CD4-positive, alpha-beta T cell treated with Interleukin-21 for 1 hour (primary cell): Measurements from ENCODE around the gene PPP1R1C.

Source experiments
- DNase-seq: peaks from one replicate; pipeline ENCODE4 v3.0.0-alpha.2; 2020

Gene PPP1R1C

GRCh38 chr2:182064019-182064778 is 78.5 kb downstream of the PPP1R1C start:
- no peak for DNase-seq

DNA sequence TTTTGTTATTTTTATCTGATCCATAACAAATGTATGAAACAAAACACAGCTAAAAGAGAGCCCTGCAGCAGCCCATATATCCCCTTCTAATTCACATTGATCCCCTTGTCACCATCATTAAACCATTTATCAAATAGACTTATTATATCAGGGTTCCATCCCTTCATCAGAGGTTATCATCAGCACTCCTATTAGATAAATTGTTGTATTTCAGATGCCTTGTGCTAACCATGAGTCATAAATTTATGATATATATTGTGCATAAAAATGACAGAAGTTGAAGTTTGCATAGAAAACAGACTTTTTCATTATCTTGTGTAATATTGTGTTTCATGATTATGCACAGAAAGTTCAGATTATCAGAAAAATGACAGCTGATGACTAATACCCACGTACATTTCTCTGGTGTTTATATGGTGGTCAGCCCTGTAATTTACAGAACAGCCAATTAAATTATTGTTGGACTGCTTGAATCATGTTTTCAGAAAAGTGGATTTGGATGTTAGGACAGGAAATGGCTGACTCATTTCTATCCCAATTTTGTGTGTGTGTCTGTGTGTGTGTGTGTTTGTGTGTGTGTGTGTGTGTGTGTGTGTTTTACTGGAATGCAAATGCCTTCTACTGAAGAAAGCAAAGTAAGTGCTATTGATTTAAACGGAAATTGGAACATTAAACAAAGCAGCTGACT is 80.9 kb downstream of the PPP1R1C start:
- DNase-seq = no peak

DNA sequence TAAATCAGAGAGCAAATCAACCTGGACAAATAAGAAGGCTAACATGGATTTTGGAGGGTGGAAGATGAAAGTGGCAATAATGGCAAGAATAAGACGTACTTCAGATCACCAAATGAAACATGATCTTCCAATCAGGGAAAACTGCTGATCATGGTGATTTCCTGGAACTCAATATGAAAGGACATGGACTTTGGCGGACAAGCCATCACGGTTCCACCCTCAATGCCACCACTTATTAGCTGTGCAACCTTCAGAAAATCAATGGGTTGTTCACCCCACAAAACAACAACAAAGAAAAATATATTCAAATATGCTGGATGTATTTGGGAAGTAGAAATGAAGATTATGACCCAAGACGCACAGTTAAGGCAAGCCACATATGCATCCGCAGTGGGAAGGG is 81.7 kb downstream of the PPP1R1C start:
- no peak for DNase-seq

DNA sequence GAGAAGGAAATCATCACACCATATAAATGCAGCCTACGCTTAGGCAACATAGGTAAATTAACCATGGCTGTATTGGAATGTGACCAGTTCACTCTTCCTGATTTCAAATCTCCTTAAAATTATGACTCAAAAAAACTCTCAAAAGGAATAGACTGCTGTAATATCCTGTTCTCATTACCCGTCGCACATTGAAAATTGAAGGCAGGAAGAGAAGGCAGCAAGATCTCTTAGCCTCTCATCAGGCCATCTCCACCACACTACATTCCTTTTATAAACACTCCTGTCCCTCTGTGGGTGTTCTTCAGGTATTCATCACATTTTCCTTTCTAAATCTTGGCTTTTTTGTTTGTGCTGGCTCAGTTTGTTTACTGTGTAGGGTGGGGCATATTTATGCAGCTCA is 83.2 kb downstream of the PPP1R1C start:
- no peak for DNase-seq

DNA sequence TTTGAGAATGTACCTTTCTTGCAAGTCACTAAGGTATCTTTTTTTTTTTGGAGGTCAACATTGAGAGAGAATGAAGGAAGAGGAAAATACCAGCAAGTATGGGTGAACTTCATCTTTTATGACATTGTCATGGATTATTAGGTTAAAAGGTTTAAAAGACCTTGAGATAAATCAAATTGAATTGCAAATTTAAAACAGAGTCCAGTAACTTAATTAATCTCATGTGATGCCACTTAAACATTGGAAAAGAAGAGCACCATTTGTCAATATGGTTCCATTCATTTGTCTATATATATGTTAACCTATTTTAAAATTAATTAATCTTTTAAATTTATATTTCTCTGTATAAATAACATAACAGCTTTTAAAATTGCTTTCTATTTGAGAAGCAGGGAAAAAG is 83.8 kb downstream of the PPP1R1C start:
- no peak for DNase-seq

DNA sequence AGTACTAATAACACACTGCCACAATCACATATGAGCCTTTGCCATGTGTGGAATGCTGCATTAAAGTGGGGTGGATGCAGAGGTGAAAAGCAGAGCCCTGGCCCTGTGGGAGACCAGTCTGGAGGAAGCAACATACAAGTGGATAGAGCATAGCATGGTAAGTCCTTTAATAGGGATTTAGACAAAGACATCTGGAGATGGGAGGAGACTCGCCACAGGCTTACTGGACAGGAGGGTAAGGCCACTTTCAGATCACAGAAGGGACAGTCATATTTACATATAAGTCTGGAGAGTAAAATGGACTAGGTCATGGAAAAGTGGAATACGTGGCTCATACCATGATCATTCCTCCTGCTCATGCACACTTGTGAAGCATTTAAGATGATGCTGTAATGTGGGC is 84.3 kb downstream of the PPP1R1C start:
- DNase-seq = no peak

DNA sequence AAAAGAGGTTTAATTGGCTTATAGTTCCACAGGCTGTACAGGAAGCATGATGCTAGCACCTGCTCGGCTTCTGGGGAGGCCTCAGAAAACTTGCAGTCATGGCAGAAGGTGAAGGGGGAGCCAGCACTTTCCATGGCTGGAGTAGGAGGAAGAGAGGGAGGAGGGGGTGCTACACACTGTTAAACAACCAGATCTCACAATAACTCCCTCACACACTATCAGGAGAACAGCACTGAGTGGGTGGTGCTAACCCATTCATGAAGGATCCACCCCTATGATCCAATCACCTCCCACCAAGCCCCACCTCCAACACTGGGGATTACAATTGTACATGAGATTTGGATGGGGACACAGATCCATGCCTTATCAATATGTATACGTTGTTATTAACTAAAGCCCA is 85.1 kb downstream of the PPP1R1C start:
- no peak for DNase-seq

DNA sequence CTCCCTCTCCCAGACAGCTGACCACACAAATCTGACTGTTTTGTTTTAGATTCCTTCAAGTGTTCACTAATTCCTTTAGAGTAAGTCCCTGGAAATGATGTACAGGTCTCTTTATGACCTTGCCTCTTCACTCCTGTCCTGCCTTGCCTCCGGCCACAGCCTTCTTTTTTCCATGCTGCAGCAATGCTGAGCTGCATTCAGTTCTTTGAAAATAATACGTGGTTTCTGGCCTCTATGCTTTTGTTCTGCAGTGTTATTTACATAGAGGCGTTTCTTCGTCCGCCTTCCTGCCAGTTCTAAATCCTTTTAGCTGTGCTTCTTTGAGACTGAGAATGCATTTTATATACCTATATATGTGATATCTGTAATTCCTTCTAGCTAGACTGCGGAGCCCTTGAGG is 87.2 kb downstream of the PPP1R1C start:
- no peak for DNase-seq

- DNase-seq = no peak
Measured at GRCh38 chr2:182073613-182074012, 88.0 kb downstream of the PPP1R1C start.

DNA sequence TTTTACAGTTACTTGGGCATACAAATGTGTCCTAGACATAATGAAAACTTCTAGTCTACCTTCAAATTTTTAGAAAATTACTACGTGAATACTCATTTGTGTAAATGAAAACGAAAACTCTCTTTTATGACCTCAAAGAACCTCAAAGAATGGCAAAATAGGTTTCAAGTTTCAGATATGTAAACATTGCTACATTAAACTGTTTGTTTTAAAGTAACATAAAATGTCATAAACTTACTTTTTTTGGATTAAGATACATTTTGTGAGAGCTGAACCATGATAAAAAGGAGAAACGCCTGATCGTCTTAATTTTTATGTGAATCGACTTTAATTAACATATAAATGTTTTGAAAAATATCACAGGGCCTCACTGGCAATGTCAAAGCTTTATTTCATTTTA is 91.4 kb downstream of the PPP1R1C start:
- DNase-seq = no peak

- DNase-seq = peak; percentile 16
Measured at GRCh38 chr2:182077448-182078142, 91.9 kb downstream of the PPP1R1C start.

- no peak for DNase-seq
Measured at GRCh38 chr2:182078988-182079602, 93.4 kb downstream of the PPP1R1C start.

DNA sequence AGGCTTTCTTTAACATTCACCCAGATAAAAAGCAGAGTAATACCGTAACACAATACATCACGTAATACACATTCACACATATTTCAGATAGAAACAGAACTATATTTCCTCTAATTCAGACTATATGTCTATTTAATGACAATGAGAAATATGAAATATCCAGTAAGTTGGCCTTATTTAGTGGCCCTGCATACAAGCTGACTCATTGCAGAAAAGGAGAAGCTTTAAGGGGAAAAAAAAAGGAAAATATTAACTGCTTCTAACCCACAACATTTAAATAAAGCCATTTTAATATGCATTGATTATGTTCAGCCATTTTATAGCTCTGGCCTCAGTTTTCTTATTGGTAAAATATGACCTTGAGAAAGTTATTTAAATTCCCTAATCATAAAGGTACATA is 94.8 kb downstream of the PPP1R1C start:
- DNase-seq = no peak

DNA sequence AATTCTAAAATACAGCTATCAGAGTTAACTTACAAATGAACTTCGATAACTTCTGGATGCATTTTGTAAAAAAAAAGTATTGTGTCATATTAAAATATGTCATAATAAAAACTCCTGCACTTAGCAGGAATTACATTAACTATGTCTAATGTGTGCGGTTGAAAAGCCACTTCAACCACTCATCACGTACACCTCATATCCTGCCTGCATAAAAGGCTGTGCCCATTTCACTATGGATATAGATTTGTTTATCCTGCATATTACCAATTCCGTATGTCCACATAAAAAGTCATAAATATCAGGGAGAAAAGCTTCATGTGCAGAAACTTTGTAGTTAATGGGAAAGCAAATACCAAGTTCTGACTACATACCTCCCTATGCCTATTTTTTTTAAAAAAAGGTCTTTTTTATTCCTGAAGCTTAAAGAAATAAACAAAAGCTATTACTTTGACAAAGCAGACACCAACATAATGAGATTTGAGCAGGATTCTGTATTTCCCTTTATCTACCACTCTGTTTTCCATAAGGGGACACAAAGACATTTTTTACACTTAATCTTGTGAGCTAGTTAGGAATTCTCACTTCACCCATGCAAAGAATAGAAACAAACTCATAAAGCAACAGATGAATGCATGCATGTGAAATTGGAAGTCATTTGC is 96.1 kb downstream of the PPP1R1C start:
- no peak for DNase-seq

DNA sequence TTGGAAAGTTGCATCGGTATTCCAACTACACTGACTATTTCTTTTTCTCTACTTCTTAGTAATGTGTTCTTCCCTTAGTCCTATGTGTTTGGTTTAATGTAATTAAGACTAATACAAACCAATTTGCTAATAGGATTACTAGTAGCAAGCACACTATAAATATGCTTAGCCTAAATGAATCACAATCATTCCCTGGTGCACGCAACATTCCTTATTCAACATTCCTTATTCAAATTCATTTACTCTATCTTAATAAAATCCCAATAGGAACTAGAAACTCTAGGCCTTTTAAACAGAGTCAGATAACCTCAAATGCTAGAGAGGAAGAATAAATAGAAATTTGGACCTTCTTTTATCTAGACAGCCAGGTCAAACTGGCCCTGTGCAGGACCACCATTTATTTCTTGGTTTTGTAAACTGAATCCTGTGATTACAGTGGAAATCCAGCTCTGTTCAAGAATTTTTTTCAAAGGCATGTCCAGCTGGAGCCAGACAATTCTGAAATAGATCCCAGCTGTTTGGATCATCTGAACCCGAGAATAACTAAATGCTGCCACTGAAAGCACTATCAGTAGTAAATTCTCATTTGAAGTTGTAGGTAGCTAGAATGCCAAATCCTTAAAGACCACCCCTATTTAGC is 103.1 kb downstream of the PPP1R1C start:
- DNase-seq = no peak

DNA sequence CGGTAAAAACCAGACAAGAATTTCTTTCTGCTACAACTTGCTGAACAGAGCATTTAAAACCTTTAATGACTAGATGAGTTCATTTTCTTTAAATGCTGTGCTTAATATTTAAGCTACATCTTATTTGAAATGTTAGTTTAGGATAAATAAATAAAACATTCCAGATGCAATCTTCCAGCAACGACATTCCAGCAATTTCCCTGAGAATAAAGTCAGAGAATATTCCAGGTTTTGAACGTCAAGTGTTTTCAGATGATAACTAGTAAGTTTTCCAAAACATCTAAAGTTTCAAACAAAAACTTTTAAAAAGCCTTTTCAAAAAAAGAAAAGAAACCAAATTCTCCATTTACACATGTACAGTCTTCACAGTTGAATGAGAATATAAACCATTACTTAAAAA is 104.8 kb downstream of the PPP1R1C start:
- no peak for DNase-seq

- DNase-seq = no peak
Measured at GRCh38 chr2:182097571-182098164, 112.0 kb downstream of the PPP1R1C start.

DNA sequence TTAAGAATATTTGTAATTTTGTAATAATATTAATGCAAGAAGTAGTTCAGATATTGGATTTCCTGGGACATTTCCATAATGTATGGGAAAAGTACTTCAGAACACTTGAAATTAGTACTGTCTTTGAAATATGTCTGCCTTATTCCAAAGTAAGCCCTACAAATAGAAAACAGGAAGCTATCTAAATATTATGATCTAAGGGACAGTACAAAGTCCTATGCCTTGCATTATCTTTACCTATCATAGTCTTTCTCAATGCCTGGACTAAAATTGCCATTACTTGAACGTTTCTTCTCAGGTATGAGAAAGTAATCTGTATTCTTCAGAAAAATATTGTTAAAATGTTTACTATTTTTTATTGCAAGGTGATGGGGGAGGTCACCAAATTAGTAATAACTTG is 113.0 kb downstream of the PPP1R1C start:
- DNase-seq = no peak

DNA sequence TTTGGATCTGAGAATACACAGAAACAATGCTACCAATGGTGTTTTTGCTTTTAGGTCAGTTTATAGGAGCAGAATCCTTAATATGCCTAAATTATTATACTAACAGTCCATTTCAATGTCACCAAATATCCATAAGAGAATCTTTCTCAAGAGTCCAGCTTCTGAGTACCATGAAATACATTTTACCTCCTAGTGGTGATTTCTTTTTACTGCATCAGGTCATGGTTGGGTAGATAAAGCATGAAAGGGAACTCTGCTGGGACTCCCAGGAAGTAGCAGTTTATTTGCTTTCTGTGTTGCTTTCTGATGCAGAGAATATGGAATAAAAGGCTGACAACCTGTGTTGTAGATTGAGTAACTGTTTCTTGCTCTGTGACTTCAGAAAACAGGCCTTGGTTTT is 115.6 kb downstream of the PPP1R1C start:
- DNase-seq = no peak

GRCh38 chr2:182103526-182103925 is 117.9 kb downstream of the PPP1R1C start:
- DNase-seq = no peak

DNA sequence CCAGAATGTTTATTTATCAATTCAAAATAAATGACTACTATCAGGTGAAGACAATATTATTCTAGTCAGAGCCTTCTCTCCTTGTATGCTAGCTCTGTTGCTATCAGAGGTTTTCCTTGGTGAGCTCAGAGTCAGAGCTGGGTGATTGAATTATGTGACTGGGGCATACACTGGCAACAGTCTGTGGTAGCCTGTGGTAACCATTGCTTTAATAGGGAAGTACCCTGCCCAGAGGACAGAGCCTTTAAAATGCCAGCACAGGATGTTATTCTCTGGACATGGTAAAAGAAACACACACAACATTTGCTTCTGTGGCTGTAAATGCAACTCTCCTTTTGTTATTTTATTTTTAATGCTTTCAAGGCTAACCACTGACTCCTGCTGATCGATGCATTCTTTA is 124.7 kb downstream of the PPP1R1C start:
- no peak for DNase-seq

DNA sequence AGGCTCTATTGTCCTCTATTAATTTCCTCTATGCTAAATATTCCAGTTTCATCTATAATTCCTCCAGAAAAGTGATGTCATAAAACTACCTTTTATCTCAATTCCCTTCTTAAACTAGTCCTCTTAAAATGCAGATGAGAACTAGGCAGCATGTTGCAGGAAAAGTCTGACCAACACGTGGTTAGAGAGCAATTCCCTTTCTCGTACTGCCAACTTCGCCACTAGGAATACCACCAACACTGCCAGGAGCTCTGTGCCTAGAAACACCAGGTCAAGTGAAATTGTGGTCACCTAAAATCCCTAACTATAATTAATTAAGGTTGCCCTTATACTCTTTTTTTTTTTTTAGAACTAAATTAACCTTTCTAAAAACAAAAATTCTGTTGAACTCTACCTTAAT is 127.7 kb downstream of the PPP1R1C start:
- no peak for DNase-seq
